Posterior vena cava (tissue), 2 donors: ENCODE data around the gene CACNA1C. TPM values are rescaled to one million over a fixed set of nuclear protein-coding genes. Genes with fewer than 3 reads are reported as not detected.
"Not testable (repeated sequence)": the region's sequence is repeated elsewhere in the genome, so short reads cannot be mapped to it uniquely, and the experiment has no call there.

Experiments used
- DNase-seq: peaks from one replicate; pipeline ENCODE4 v3.0.0-alpha.2; 2020; ENCODE audit warnings: low spot score
- intact Hi-C, 2 donors: fragments of 100-400 bp; cut with DNase I; formaldehyde crosslinking; loops; one replicate each; pipeline versions ENCODE4 v1.14.1 to v1.14.2; 2022 to 2023
- total RNA-seq, 2 donors: library from RNA; stranded (reverse); fragmentation: NEBNext Ultra II Directional; extraction: Animal tissue kit (Norgen Biotek cat#: 25700); gene quantifications; one replicate each; pipeline ENCODE4 v1.2.1, GENCODE V29; 2021
- donor health status: DM: yes; HTN: yes; CAD: no.
- donor health status: DM: yes; HTN: yes; CAD: no.

CACNA1C gene
- total RNA-seq, 2 donors from 2014 or later, result 71.3 to 71.8 TPM

GRCh38 chr12:2125651-2126522 is 73.1 kb downstream of the CACNA1C start:
- intact Hi-C loops, result no loop called here
- DNase-seq, result peak; percentile 26

- intact Hi-C loops, result no loop called here
- peak; percentile 41 for DNase-seq
These were observed 74.1 kb downstream of the CACNA1C start for GRCh38 chr12:2126676-2127406.

DNA sequence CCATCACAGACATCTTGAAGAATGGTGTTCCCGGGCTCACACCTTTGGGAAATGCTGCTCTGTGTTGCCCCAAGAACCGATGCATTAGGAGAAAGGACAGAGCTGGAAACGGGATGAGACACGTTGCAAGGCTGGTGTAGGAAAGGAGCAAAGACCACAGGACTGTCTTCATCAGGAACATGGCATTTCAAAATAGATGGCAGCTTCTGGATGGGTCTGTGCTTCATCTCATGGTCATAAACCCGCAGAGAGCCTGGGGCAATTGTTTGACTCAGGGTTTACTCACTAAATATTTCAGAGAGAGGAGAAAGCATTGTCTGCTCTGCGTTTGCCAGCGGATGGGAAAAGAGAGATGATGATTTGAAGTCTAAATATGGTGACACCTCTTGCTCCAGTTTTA is 76.3 kb downstream of the CACNA1C start:
- peak; percentile 6 for DNase-seq

GRCh38 chr12:2135661-2136418 is 83.1 kb downstream of the CACNA1C start:
- intact Hi-C loops, DNase-seq: not testable (repeated sequence)

More for the DNA sequence above, 76.3 kb downstream of the CACNA1C start:
- intact Hi-C loops, result no loop called here

DNA sequence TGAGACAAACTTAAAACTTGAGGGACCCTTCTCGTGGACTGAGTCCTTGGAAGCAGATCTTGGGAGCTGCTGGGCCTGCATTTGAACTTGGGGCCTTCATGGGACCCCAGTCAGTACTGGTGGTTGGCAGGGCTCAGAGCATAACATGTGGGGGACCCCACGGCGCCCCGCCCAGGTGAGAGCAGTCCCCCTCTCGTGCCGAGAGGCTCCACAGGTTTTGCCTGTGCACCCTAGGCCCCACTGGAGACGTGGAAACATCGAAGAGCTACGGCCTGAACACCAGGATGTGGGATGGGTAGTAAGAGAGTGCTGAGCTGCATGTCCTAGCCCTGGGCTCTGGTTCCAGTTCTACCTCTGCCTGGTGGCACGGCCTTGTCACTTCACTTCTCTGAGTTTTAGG is 84.1 kb downstream of the CACNA1C start:
- intact Hi-C loops, result no loop called here
- DNase-seq, result no peak

DNA sequence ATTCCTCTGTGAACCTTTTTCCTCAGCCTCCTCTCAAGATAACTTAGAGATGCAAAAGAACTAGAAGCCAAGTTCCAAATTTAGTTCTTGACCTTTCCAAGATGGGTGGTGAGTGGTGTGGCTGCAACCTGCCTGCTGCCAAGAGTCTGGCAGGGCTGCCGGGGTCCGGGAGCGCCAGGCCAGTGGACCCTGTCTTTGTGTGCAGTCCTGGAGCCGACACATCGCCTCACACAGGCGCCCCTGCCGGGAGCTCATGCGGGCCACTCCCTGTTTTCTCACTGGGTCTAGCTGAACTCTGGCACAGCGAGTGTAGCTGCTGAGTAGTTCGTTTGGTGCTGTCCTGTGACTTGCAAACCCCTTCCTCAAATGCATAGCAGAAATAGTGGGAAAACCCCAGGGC is 84.9 kb downstream of the CACNA1C start:
- intact Hi-C loops, result no loop called here

GRCh38 chr12:2138294-2138693 is 85.5 kb downstream of the CACNA1C start:
- DNase-seq, result no peak
- intact Hi-C loops, result no loop called here

More for the DNA sequence above, 84.9 kb downstream of the CACNA1C start:
- no peak for DNase-seq

DNA sequence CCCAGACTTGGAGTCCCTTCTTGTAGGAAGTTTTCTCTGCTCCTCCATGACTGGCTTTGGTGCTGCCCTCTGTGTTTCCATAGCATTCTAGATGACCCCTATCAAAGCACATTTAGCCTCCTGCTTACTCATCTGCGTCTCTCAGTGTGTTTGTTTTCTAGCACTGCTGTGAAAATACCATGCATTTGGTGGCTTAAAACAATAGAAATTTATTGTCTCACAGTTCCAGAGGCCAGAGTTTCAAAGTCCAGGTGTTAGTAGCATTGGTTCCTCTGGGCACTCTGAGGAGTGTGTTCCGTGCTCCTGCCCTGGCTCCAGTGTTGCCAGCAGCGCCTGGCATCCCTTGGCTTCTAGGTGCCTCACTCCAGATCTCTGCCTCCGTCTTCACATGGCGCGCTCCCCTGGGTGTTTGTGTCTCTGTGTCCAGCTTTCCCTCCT is 86.1 kb downstream of the CACNA1C start:
- no peak for DNase-seq
- intact Hi-C loops, result no loop called here

DNA sequence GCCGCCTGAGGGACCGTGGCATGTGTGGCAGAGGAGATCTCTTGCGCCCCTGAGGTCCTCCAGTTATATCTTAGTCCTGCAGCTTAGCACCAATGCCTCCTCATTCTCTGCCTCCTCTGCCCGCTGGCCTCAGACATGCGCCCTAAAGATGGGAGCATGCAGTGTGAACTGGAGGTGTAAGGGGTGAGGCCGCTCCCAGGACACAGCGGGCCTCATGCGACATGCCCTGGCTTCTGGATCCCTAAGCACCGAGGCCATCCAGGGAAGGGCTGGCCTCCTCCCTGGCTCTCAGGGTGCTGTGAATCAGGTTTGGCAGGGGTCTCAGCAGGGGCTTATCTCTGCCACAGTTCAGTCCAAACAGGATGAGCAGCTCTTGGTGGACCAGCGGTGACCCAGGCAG is 86.9 kb downstream of the CACNA1C start:
- intact Hi-C loops, result no loop called here
- no peak for DNase-seq

GRCh38 chr12:2140858-2141519 is 88.2 kb downstream of the CACNA1C start:
- intact Hi-C loops, result no loop called here
- no peak for DNase-seq

- intact Hi-C loops, result loop anchor here in 1 of 2 donors (2.0 kb wide), 1 partner anchor 65 kb away; no protein-coding TSS in a partner anchor
- no peak for DNase-seq
These were observed 89.3 kb downstream of the CACNA1C start for GRCh38 chr12:2142068-2142467.

GRCh38 chr12:2144951-2145350 is 92.2 kb downstream of the CACNA1C start:
- no peak for DNase-seq
- intact Hi-C loops, result no loop called here

GRCh38 chr12:2145433-2145998 is 92.7 kb downstream of the CACNA1C start:
- intact Hi-C loops, result no loop called here
- no peak for DNase-seq

DNA sequence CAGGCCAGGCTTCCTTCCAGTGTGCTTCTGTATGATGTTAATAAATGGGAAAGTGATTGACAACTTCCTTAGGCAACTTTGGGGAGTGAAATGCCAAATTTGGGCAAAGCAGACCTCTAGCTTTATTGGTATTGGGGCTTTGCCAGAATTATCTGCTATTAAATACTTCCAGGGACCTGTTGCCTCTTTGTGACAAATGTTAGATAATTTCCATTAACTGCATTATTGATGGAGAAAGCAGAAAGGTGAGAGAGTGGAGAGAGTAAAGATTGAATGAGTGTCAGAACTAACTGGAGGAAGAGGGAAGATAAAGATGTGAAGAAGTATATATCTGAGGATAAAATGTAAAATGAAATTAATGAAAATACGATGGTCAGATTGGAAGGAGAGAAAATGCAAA is 94.5 kb downstream of the CACNA1C start:
- intact Hi-C loops, result no loop called here
- no peak for DNase-seq

DNA sequence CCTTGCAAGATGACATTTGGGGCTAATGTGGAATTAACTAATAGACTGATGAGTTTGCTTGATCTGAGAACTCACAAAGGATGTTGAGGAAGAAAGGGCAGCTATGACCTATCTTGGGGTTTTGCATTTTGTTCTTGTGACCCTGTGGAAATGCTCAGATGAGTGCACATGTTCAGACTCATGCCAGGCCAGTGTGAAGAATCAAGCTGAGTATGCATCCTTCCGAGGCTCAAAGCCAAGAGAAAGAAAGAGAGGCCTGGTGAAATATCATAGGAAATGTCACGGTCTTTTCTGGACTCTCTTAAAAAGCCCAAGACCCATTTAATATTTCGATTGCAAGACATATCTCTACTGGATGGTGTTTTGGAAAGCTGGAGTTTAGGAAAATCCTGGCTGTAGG is 96.3 kb downstream of the CACNA1C start:
- DNase-seq, result no peak
- intact Hi-C loops, result no loop called here

DNA sequence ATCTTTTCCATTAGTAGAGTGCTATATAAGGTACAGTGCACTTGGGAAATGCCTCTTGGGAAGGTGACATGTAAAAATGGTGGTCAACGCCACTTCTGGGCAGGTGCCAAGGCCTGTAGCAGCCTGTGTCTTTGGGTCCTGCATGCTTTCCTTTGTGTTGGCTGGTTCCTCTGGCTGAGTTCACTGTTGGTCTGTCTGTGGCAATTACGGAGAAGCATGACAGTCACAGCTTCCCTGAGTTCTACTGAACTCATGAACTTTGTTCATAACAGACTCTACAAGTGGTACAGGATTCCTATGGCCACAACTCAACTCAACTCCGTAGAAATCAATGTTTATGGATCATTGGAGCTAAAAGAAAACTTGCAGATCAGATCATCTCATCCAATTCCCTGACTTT is 98.0 kb downstream of the CACNA1C start:
- intact Hi-C loops, result no loop called here
- no peak for DNase-seq

DNA sequence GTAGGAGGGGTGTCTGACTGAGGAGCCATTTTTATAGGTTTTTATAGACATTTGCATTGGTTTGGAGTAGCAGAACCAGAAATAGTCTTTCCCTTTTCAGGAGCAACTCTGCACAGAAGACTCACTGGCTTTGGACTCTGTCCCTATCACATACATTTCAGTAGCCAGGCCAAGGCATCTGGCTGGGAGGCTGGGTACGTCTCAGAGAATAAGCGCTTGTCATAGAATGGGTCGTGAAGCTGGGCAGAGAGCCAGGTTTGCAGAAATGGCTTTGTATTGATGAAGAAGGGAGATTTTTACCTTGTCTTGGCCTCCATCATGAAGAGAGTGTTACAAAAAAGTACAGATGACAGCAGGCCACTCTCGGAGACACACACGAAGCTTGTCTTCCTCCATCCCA is 98.6 kb downstream of the CACNA1C start:
- intact Hi-C loops, result no loop called here
- DNase-seq, result no peak

GRCh38 chr12:2152134-2152533 is 99.3 kb downstream of the CACNA1C start:
- no peak for DNase-seq
- intact Hi-C loops, result loop anchor here in 1 of 2 donors (2.0 kb wide), 1 partner anchor 29 kb away; no protein-coding TSS in a partner anchor

GRCh38 chr12:2154050-2154449 is 101.3 kb downstream of the CACNA1C start:
- no peak for DNase-seq
- intact Hi-C loops, result no loop called here
